ENCODE measurements around the gene CD99.

Gene CD99

GRCh38 chrX:2690856-2691542, at the start of gene CD99:
TSS of gene CD99 (plus strand) at chrX:2691295. CDS start at chrX:2691361, 66 bp downstream.
- peak; percentile 71 for DNase-seq (ENCODE audit: low spot score)
- peak within 1 kb of the TSS; percentile 81 for H3K27ac ChIP-seq
- POLR2A ChIA-PET (ENCODE audit: low non-redundant PET): no interaction called here
- CTCF ChIA-PET: no interaction called here
- no peak for TF ChIP-seq CTCF (conservative IDR thresholded peaks at IDR 0.05; ENCODE audit: low read depth)

- ChIA-PET POLR2A (ENCODE audit: low non-redundant PET) (no interaction called here), CTCF (no interaction called here)
- no peak for DNase-seq (ENCODE audit: low spot score)
- TF ChIP-seq CTCF (conservative IDR thresholded peaks at IDR 0.05; ENCODE audit: low read depth): no peak
- no peak overlapping the region for H3K27ac ChIP-seq
Measured at GRCh38 chrX:2642146-2642545, 48.9 kb upstream of the CD99 start.

- POLR2A ChIA-PET (ENCODE audit: low non-redundant PET): no interaction called here
- TF ChIP-seq CTCF (conservative IDR thresholded peaks at IDR 0.05; ENCODE audit: low read depth): no peak
- H3K27ac ChIP-seq: no peak overlapping the region
- CTCF ChIA-PET: no interaction called here
- no peak for DNase-seq (ENCODE audit: low spot score)
Measured at GRCh38 chrX:2642791-2643190, 48.3 kb upstream of the CD99 start.

- DNase-seq (ENCODE audit: low spot score): no peak
- CTCF ChIA-PET: no interaction called here
- TF ChIP-seq CTCF (conservative IDR thresholded peaks at IDR 0.05; ENCODE audit: low read depth): no peak
- POLR2A ChIA-PET (ENCODE audit: low non-redundant PET): no interaction called here
- no peak overlapping the region for H3K27ac ChIP-seq
Measured at GRCh38 chrX:2643880-2644279, 47.2 kb upstream of the CD99 start.

- no peak for DNase-seq (ENCODE audit: low spot score)
- ChIA-PET POLR2A (ENCODE audit: low non-redundant PET) (no interaction called here), CTCF (no interaction called here)
- no peak overlapping the region for H3K27ac ChIP-seq
- TF ChIP-seq CTCF (conservative IDR thresholded peaks at IDR 0.05; ENCODE audit: low read depth): no peak
Measured at GRCh38 chrX:2645563-2645962, 45.5 kb upstream of the CD99 start.

GRCh38 chrX:2647627-2648026, 43.5 kb upstream of the CD99 start:
- CTCF ChIA-PET: no interaction called here
- H3K27ac ChIP-seq: no peak overlapping the region
- DNase-seq (ENCODE audit: low spot score): no peak
- no peak for TF ChIP-seq CTCF (conservative IDR thresholded peaks at IDR 0.05; ENCODE audit: low read depth)
- POLR2A ChIA-PET (ENCODE audit: low non-redundant PET): no interaction called here

Data from RWPE1 (cell line).